Brain microvascular endothelial cell (primary cell): Measurements from ENCODE around the gene URB1.

Experiments used
- DNase-seq: peaks from one replicate; pipeline ENCODE4 v3.0.0-alpha.2; 2020
- H3K27ac ChIP-seq: fragments of 250-450 bp; sonication (Bioruptor Pico); 2 replicates; pipeline ENCODE4 v1.5.1; 2020; ENCODE audit warnings: mild to moderate bottlenecking, moderate library complexity
- H3K27me3 ChIP-seq: fragments of 250-450 bp; sonication (Bioruptor Pico); replicated peaks from 2 replicates; pipeline ENCODE4 v1.5.1; 2020; ENCODE audit warnings: mild to moderate bottlenecking
- H3K36me3 ChIP-seq: fragments of 250-450 bp; sonication (Bioruptor Pico); replicated peaks from 2 replicates; pipeline ENCODE4 v1.5.1; 2020; ENCODE audit warnings: mild to moderate bottlenecking
- H3K4me3 ChIP-seq: 2 replicates; pipeline ENCODE4 v1.5.1; 2011; ENCODE audit warnings: low read depth, mild to moderate bottlenecking, control low read depth, low read length, moderate library complexity
- in situ Hi-C: cut with HindIII; loops from 2 replicates; pipeline ENCODE4 v1.10.0; 2017; ENCODE audit warnings: low sequenced_read_pairs, low pct_ligation_motif_present
- TF ChIP-seq, protein P1 (sequence below): IDR thresholded peaks from 2 replicates; pipeline ENCODE4 v1.5.1; 2011; ENCODE audit warnings: low read depth, mild to moderate bottlenecking, moderate library complexity, low read length, control low read depth, inconsistent platforms; ENCODE audit errors: missing control alignments

URB1 gene

DNA sequence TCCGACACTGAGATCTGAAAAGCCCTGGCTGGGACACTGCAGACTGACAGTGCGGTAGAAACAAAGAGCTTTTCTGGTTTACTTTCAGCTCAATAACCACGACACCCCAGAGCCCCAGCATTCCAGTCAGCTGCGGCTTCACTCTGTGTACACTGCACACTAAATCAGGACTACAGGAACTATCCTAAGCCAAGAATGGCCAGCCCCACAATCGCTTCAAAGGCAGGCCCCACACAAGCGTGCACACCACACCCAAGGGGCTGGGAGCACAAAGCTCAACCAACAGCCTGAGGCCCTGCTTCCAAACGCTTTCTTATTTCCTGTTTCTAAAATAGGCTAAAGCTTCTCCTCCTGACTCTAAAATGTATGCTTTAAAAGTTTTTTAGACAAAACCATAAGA is 28.4 kb downstream of the URB1 start:
- H3K27ac ChIP-seq, result no peak overlapping the region
- peaks cover 79% of the 10 kb centered on the region for H3K36me3 ChIP-seq
- no peak overlapping the region for H3K4me3 ChIP-seq
- TF ChIP-seq, protein P1, sequence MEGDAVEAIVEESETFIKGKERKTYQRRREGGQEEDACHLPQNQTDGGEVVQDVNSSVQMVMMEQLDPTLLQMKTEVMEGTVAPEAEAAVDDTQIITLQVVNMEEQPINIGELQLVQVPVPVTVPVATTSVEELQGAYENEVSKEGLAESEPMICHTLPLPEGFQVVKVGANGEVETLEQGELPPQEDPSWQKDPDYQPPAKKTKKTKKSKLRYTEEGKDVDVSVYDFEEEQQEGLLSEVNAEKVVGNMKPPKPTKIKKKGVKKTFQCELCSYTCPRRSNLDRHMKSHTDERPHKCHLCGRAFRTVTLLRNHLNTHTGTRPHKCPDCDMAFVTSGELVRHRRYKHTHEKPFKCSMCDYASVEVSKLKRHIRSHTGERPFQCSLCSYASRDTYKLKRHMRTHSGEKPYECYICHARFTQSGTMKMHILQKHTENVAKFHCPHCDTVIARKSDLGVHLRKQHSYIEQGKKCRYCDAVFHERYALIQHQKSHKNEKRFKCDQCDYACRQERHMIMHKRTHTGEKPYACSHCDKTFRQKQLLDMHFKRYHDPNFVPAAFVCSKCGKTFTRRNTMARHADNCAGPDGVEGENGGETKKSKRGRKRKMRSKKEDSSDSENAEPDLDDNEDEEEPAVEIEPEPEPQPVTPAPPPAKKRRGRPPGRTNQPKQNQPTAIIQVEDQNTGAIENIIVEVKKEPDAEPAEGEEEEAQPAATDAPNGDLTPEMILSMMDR, result no peak
- in situ Hi-C loops, result no loop called here
- DNase-seq, result no peak
- H3K27me3 ChIP-seq, result no peaks in the 10 kb centered on the region

DNA sequence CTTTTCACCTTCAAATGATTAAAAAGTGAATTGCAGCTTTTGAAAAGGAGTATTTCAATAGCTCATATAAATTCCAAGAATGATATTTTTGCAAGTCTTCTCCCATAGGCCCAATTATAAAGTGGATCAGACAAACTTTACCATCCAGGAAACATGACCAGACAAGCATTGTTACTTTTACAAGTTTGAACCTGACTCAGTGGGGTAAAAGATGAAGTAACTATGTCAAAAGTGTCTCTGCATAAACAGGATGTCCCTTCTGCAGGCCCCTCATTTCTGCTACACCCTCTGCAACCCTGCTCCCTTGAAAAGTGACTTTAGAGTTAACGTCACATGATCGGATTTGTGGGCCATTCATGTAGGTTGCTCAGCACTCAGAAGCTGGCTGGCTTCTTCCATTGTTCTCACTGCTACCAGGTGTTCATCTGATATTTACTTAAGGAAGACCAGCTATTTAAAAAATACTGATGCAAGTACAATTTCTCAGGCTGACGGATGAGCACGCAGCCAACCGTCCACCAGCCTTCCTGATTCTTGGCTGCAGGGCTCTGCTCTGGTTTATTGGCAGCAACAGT is 32.3 kb downstream of the URB1 start:
- Histone ChIP-seq H3K4me3 (no peak overlapping the region), H3K27ac (no peak overlapping the region), H3K36me3 (peaks cover 79% of the 10 kb centered on the region), H3K27me3 (no peaks in the 10 kb centered on the region)
- TF ChIP-seq, protein P1, result no peak
- no peak for DNase-seq
- in situ Hi-C loops, result no loop called here

DNA sequence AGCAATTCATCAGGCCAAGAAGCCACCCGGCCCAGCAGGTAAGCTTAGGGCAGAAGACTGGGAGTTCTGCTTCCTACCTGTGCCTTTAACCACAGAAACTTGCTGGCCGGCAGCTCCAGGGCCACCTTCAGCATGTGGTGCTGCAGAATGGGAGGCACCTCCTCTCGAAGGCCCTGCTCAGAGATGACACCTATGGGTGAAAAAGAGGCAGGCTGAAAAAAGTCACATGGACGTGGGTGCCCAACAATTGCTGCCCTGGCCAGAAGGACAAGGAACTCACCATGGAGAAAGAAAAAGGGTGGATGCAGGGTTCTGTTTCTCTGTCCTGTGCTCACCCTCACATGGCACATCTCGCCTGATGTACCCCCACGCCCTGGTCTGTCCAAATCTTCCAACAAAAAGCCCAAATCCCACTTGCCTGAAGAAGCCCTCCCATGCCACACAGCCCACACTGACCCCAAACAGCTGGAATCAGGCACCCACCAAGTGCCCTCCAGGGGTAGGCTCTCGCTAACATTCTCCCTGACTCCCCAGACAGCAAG is 33.0 kb downstream of the URB1 start:
- TF ChIP-seq, protein P1, result peak; percentile 53
- peaks cover 79% of the 10 kb centered on the region for H3K36me3 ChIP-seq
- in situ Hi-C loops, result no loop called here
- H3K27ac ChIP-seq, result no peak overlapping the region
- H3K4me3 ChIP-seq, result no peak overlapping the region
- no peaks in the 10 kb centered on the region for H3K27me3 ChIP-seq
- no peak for DNase-seq

DNA sequence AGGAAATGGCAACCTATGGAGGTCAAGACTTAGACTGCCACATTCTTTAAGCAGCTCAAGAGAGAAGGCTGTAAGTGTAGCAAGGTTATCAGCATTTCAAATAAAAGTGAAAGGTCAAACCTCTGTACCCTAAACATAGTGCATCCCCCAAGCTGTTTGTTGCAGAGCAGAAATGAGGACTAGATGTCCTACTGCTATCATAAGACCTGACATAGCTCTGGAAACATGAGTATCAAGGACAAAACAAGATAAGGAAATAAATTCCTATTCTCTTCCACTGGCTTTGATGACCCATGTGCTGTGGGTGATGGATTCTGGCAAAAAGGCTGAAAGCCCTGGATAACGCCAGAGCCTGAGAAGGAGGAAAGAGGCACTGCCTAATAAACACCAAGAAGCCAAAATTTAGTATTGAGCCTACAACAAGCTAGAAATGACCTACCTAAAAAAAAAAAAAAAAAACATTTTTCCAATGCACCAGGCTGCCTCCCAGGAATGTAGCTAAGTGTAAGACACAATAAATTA is 35.9 kb downstream of the URB1 start:
- no peak overlapping the region for H3K4me3 ChIP-seq
- TF ChIP-seq, protein P1, result no peak
- H3K27ac ChIP-seq, result no peak overlapping the region
- no peaks in the 10 kb centered on the region for H3K27me3 ChIP-seq
- H3K36me3 ChIP-seq, result peaks cover 91% of the 10 kb centered on the region
- DNase-seq, result no peak
- in situ Hi-C loops, result no loop called here

DNA sequence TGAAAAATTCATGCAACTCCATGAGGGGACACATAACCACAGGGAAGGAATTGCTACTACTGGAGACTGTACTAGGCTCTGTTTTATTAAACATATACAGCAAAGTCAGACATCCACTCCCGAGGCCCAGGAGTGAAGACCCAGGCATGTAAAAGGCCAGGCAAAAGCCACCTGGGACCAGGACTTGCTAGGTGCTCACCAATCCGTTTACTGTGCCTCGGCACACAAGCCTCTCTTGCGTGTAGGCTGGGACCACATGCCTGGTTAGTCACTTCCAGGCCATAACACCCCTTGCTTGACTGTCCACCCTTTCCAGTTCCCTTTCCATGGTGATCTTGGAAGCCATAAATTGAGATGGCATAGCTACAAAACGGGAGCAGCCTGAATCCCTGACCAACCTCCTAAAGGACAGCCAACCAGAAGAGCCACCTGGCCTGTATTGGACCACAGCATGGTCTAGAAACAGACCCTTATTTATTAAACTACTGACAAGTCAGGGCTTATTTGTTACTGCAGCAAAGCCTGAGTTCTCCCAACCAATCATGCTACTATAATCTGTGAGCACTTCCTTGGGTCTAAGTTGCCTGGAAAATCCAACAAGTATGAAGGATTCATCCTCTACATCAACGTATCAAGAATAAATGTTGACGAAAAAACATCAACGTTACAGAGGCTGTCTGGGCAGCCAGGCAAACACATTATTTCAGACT is 39.7 kb downstream of the URB1 start:
- DNase-seq, result no peak
- H3K4me3 ChIP-seq, result no peak overlapping the region
- TF ChIP-seq, protein P1, result no peak
- H3K36me3 ChIP-seq, result peaks cover 86% of the 10 kb centered on the region
- no peak overlapping the region for H3K27ac ChIP-seq
- in situ Hi-C loops, result no loop called here
- no peaks in the 10 kb centered on the region for H3K27me3 ChIP-seq
